Pancreas (tissue), 10 donors: Measurements from ENCODE around the gene RNF123. TPM values are rescaled to one million over a fixed set of nuclear protein-coding genes. Genes with fewer than 3 reads are reported as not detected.

Experiments used
- ATAC-seq, 4 donors: fragments of 200-7000 bp; cut with Tn5 transposase; one replicate each; pipeline versions ENCODE4 v1.8.0 to v1.9.1; 2020; ENCODE audit warnings: mild to moderate bottlenecking in 4 of 4, moderate library complexity in 4 of 4
- DNase-seq, 6 donors: peaks; one replicate each; pipeline ENCODE4 v3.0.0-alpha.2; 2020
- FAIRE-seq: peaks from 2 replicates; lab custom pipeline; 2012; peaks lifted over from hg19 to GRCh38; lab: Jason Lieb, UNC
- H3K27ac ChIP-seq, 4 donors: fragments of 200-600 bp; sonication (generic); 1 replicate in 3 of 4; 2 replicates in 1 of 4; pipeline versions ENCODE4 v1.5.0 to v1.8.0; 2020
- H3K27me3 ChIP-seq, 4 donors: fragments of 200-600 bp; one replicate each; pipeline ENCODE4 v1.8.0; 2021
- H3K36me3 ChIP-seq, 3 donors: fragments of 200-600 bp; sonication (generic) in 1 of 3; one replicate each; pipeline versions ENCODE4 v1.5.0 to v1.8.0; 2020 to 2021
- H3K4me1 ChIP-seq, 3 donors: fragments of 200-600 bp; one replicate each; pipeline ENCODE4 v1.8.0; 2021
- H3K4me3 ChIP-seq, 4 donors: fragments of 200-600 bp; sonication (generic) in 2 of 4; one replicate each; pipeline versions ENCODE4 v1.5.0 to v1.8.0; 2020 to 2021
- H3K9me3 ChIP-seq, 4 donors: fragments of 200-600 bp; one replicate each; pipeline ENCODE4 v1.8.0; 2021
- WGBS, 2 donors: extraction: QIAGEN DNeasy Blood & Tissue Kit; methylation state at CpG; one replicate each; pipeline ENCODE4 v1.1.7; 2013; 5-methylcytosine and 5-hydroxymethylcytosine counted together
- intact Hi-C, 3 donors: fragments of 100-400 bp; cut with DNase I; formaldehyde crosslinking; loops; one replicate each; pipeline versions ENCODE4 v1.11.1 to v1.14.2; 2022
- polyA plus RNA-seq, 2 donors: library from polyadenylated mRNA; stranded (reverse); fragments of 200-250 nt; gene quantifications; one replicate each; pipeline ENCODE4 v1.2.3, GENCODE V29; 2013
- total RNA-seq, 6 donors: library from RNA; stranded (reverse); fragmentation: NEBNext Ultra II Directional in 4 of 6; extraction: Animal tissue kit (Norgen Biotek cat#: 25700) in 4 of 6; gene quantifications; one replicate each; pipeline versions ENCODE4 v1.2.1 to v1.2.4, GENCODE V29; 2021 to 2023
- TF ChIP-seq, protein P1 (sequence below), 4 donors: fragments of 200-600 bp; sonication (generic) in 3 of 4; IDR thresholded peaks; one replicate each; pipeline versions ENCODE4 v1.5.0 to v1.8.0; 2021; ENCODE audit warnings: antibody characterized with exemption in 4 of 4
- donor health status: healthy with polysubstance abuse.
- donor health status: DM: no; HTN: no; CAD: no; lungs with moderate emphysema.
- donor health status: DM: no; HTN: no; CAD: no.
- donor health status: control.
- donor health status: control.
- donor health status: Bipolar disorder and iron deficiency.
- donor health status: DM: yes; HTN: yes; CAD: no.
- donor health status: DM: no; HTN: no; CAD: no.
- donor health status: DM: no; HTN: no; CAD: no.
- donor health status: DM: yes; HTN: yes; CAD: no.

Gene RNF123
- total and polyA plus RNA-seq, 8 donors: 13.5 to 27.6 (median 20.6) TPM

DNA sequence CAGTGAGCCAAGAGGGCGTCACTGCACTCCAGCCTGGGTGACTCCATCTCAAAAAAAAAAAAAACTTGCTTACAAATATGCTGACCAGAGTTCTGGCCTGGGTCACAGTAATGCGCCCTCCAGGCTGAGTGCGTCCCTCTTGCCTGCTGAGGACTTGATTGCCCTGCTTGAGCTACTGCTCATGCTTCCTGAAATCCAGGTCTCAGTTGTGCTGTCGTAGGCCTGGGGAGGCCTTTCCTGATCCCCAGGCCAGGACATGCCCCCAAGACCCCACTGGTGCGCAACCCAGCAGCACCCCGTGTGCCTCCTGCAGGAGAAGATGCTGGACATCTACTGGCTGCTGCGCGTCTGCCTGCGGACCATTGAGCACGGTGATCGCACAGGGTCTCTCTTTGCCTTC is 22.8 kb downstream of the RNF123 start:
- 92 to 96% methylated on average over 11 of the region's 11 CpGs for WGBS, 2 donors
- no peak overlapping the region for H3K27ac ChIP-seq
- no peaks in the 10 kb centered on the region for H3K27me3 ChIP-seq
- H3K36me3 ChIP-seq: no peaks in the 10 kb centered on the region
- H3K4me1 ChIP-seq: no peaks in the 10 kb centered on the region
- no peak overlapping the region for H3K4me3 ChIP-seq
- DNase-seq (peak in 1 of 6 donors; percentile 37), ATAC-seq (no peak), FAIRE-seq (no peak)
- intact Hi-C loops: no loop called here
- TF ChIP-seq, protein P1, sequence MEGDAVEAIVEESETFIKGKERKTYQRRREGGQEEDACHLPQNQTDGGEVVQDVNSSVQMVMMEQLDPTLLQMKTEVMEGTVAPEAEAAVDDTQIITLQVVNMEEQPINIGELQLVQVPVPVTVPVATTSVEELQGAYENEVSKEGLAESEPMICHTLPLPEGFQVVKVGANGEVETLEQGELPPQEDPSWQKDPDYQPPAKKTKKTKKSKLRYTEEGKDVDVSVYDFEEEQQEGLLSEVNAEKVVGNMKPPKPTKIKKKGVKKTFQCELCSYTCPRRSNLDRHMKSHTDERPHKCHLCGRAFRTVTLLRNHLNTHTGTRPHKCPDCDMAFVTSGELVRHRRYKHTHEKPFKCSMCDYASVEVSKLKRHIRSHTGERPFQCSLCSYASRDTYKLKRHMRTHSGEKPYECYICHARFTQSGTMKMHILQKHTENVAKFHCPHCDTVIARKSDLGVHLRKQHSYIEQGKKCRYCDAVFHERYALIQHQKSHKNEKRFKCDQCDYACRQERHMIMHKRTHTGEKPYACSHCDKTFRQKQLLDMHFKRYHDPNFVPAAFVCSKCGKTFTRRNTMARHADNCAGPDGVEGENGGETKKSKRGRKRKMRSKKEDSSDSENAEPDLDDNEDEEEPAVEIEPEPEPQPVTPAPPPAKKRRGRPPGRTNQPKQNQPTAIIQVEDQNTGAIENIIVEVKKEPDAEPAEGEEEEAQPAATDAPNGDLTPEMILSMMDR (IDR thresholded peaks at IDR 0.05): no peak
- no peaks in the 10 kb centered on the region for H3K9me3 ChIP-seq

DNA sequence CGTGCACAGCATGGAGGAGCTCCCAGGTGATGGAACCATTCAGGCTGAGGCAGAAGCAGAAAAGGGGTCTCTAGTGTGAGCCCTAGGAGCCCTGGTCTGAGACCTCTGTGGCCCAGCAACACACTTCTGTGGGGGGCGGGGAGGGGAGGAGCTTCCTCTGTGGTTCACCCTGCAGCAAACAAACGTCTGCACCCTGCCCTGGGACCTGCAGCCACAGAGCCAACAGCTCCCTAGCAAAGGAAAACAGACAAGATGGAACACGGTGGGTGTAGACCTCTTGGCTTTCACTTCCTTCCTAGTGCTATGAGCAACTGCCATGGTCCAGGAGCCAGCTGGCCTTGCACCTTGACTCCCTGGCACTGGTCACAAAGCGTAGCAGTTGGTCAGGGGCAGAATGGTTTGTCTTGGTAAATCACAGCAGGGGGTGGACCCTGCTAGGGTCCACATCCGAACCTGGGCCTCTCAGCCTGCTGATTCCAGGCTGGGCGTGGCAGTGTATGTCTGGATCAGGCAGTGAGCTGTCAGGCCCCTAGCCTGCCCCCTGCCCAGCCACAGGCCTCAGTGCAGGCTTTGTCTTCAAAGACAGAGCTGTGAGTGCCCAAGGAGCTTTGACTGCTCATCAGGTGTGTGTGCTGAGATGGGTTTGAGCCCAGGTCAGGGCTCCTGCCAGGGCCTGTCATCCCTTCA is 23.4 kb downstream of the RNF123 start:
- Histone ChIP-seq H3K36me3 (no peaks in the 10 kb centered on the region), H3K27me3 (no peaks in the 10 kb centered on the region), H3K9me3 (no peaks in the 10 kb centered on the region), H3K4me1 (no peaks in the 10 kb centered on the region), H3K4me3 (no peak overlapping the region), H3K27ac (no peak overlapping the region)
- TF ChIP-seq, protein P1 (IDR thresholded peaks at IDR 0.05): no peak
- DNase-seq (no peak), FAIRE-seq (no peak), ATAC-seq (no peak)
- intact Hi-C loops: no loop called here
- 73 to 76% methylated on average over 7 of the region's 7 CpGs for WGBS, 2 donors

DNA sequence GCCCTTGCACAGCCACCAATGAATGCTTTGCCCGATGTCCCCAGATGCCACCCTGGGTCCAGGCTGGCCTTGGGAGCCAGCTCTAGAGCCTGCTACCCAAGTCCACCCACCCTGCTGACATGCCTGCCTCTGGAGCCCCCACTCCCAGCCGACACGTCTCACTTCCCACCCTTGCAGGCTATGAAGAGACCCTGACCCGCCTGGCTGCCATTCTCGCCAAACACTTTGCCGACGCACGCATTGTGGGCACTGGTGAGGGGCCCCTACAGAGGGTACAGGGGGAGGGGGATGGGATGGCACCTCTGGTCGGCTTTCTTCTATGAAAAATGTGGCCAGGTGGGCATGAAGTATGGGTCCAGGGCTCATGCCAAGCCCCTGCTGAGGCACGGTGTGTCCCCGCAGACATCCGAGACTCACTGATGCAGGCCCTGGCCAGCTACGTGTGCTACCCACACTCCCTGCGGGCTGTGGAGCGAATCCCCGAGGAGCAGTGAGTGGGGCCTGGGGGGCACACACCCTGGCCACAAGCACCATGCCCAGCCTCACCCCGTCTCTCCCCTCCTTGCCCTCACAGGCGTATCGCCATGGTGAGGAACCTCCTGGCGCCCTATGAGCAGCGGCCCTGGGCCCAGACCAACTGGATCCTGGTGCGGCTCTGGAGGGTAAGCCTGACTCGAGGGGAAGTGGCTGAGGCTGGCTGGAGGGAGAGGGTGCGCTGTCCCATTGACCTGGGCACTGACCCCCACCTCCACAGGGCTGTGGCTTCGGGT is 24.2 kb downstream of the RNF123 start:
- intact Hi-C loops: no loop called here
- no peaks in the 10 kb centered on the region for H3K9me3 ChIP-seq
- FAIRE-seq: no peak

DNA sequence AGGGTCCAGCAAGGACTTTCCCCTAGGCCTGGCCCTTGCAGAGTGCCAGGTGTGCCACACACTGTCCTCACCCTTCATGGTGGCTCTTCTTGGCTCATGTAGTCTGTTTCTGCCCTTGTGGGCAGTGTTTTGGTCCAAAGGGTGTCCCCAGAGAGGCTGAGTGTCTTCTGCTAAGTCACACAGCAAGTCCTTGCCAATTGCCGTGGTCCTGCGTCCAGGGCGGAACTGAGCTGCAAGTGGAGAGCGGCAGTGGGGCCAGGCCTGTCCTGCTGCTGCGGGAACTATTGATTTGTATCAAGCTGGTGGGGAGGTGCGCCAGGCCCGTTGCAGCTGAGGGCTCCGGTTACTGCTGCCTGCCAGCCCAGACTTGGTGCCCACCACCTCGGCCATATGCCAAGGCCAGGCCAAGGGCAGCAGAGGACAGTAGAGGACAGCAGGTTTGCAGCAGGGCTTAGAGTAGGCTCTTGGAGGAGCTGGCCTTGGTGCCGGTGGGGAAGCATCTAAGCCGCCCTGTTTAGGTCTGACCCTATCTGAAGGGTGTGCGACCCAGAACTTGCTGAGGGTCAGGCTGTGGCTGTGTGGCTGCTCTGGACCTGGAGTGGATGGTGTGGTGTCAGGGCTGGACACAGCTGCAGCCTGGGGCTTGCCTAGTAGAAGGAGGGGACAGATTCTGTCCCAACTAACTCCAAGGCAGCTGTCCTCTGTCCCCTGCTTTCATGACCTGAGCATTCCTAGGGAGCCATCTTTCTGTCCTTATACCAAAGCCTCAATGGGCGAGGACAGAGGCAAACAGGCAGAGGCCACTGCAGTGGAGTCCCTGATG is 25.6 kb downstream of the RNF123 start:
- FAIRE-seq: no peak
- DNase-seq: peak in 2 of 6 donors; percentile 14 to 78
- Histone ChIP-seq H3K36me3 (no peaks in the 10 kb centered on the region), H3K4me3 (no peak overlapping the region), H3K9me3 (no peaks in the 10 kb centered on the region), H3K4me1 (peaks cover 0 to 2% (median 0%) of the 10 kb centered on the region in 3 donors), H3K27me3 (no peaks in the 10 kb centered on the region), H3K27ac (no peak overlapping the region)
- TF ChIP-seq, protein P1 (IDR thresholded peaks at IDR 0.05): no peak
- intact Hi-C loops: no loop called here
- WGBS, 2 donors: 71 to 80% methylated on average over 13 of the region's 13 CpGs
- no peak for ATAC-seq

More for the DNA sequence above, 24.2 kb downstream of the RNF123 start:
- Histone ChIP-seq H3K36me3 (no peaks in the 10 kb centered on the region), H3K4me1 (no peaks in the 10 kb centered on the region), H3K27ac (no peak overlapping the region), H3K27me3 (no peaks in the 10 kb centered on the region), H3K4me3 (no peak overlapping the region)
- WGBS, 2 donors: 93 to 95% methylated on average over 25 of the region's 25 CpGs
- ATAC-seq (no peak), DNase-seq (peak in 1 of 6 donors; percentile 76)
- TF ChIP-seq, protein P1 (IDR thresholded peaks at IDR 0.05): no peak
